ENCODE measurements around the gene RREB1. TPM values are rescaled to one million over a fixed set of nuclear protein-coding genes. Genes with fewer than 3 reads are reported as not detected.

The RREB1 gene
- total RNA-seq, 1 experiment from 2014 or later, result 30.7 TPM

DNA sequence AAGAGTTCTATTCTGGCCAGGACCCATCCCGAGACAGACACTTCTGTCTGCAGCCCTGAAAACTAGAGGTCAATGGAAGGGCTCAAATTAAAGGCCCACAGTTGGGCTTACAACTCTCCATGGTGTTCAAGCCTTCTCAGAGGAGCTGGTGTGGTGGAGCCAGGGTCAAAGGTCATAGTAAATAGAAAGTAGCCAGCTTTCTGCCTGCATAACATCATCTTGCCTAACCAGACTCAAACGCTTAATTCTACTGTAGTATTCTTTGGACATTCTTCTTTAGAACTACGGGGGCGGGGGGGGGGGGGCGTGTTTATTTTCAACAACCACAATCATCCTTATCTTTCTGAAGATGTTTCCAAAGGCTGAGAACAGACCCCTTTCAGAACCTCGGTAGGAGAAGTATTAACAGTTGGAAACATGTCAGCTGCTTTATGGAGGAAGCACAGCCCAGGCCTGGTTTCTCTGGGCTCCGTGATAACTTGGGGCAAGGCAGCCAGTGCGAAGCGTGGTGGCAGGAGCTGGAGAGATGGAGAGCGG, 1.5 kb upstream of the RREB1 start:
- Histone ChIP-seq H3K36me3 (ENCODE audit: control insufficient read depth, insufficient read depth, low read length) (no peaks in the 10 kb centered on the region; the same call in 1 of the 2 replicates), H3K27me3 (ENCODE audit: control insufficient read depth, insufficient read depth, low read length) (no peaks in the 10 kb centered on the region), H3K27ac (ENCODE audit: low read length) (peak overlapping the region; percentile 80), H3K4me1 (ENCODE audit: control insufficient read depth, insufficient read depth, low read length) (peaks cover 14% of the 10 kb centered on the region), H3K4me3 (ENCODE audit: low read depth in 2 of 2, low read length in 2 of 2) (peak overlapping the region; percentile 83 to 96), H3K9me3 (ENCODE audit: control insufficient read depth, insufficient read depth, low read depth, low read length) (no peaks in the 10 kb centered on the region)
- CTCF ChIA-PET, result interaction anchor here (0.7 kb wide), 1 partner anchor 19 kb away, joined by 5 read pairs; no protein-coding TSS in a partner anchor
- POLR2A ChIA-PET, result interaction anchor here (0.5 to 0.6 kb wide), 2 partner anchors 8 to 48 kb away, joined by 4 to 5 read pairs; no protein-coding TSS in a partner anchor
- DNase-seq (ENCODE audit: low read depth, low spot score) (no peak), ATAC-seq (no peak)
- no peak for TF ChIP-seq TCF7L2 (IDR thresholded peaks at IDR 0.05; ENCODE audit: low read depth, low read length)
- TF ChIP-seq, protein P1, sequence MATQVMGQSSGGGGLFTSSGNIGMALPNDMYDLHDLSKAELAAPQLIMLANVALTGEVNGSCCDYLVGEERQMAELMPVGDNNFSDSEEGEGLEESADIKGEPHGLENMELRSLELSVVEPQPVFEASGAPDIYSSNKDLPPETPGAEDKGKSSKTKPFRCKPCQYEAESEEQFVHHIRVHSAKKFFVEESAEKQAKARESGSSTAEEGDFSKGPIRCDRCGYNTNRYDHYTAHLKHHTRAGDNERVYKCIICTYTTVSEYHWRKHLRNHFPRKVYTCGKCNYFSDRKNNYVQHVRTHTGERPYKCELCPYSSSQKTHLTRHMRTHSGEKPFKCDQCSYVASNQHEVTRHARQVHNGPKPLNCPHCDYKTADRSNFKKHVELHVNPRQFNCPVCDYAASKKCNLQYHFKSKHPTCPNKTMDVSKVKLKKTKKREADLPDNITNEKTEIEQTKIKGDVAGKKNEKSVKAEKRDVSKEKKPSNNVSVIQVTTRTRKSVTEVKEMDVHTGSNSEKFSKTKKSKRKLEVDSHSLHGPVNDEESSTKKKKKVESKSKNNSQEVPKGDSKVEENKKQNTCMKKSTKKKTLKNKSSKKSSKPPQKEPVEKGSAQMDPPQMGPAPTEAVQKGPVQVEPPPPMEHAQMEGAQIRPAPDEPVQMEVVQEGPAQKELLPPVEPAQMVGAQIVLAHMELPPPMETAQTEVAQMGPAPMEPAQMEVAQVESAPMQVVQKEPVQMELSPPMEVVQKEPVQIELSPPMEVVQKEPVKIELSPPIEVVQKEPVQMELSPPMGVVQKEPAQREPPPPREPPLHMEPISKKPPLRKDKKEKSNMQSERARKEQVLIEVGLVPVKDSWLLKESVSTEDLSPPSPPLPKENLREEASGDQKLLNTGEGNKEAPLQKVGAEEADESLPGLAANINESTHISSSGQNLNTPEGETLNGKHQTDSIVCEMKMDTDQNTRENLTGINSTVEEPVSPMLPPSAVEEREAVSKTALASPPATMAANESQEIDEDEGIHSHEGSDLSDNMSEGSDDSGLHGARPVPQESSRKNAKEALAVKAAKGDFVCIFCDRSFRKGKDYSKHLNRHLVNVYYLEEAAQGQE (IDR thresholded peaks at IDR 0.05; ENCODE audit: insufficient read depth in 1 of 2, low read depth in 2 of 2, low read length in 1 of 2), result no peak
- TF ChIP-seq, protein P2, sequence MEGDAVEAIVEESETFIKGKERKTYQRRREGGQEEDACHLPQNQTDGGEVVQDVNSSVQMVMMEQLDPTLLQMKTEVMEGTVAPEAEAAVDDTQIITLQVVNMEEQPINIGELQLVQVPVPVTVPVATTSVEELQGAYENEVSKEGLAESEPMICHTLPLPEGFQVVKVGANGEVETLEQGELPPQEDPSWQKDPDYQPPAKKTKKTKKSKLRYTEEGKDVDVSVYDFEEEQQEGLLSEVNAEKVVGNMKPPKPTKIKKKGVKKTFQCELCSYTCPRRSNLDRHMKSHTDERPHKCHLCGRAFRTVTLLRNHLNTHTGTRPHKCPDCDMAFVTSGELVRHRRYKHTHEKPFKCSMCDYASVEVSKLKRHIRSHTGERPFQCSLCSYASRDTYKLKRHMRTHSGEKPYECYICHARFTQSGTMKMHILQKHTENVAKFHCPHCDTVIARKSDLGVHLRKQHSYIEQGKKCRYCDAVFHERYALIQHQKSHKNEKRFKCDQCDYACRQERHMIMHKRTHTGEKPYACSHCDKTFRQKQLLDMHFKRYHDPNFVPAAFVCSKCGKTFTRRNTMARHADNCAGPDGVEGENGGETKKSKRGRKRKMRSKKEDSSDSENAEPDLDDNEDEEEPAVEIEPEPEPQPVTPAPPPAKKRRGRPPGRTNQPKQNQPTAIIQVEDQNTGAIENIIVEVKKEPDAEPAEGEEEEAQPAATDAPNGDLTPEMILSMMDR (IDR thresholded peaks at IDR 0.05), result no peak
- TF ChIP-seq POLR2AphosphoS5 (IDR thresholded peaks at IDR 0.05; ENCODE audit: low read depth, low read length), result no peak
- intact Hi-C loops (cut with micrococcal nuclease; ENCODE audit: unreplicated experiment), result no loop called here
- BruUV-seq (replicated peaks), result no TSS peak
- in situ Hi-C loops (cut with HindIII; ENCODE audit: low pct_unique_long_range_greater_than_20kb, low sequenced_read_pairs), result no loop called here

DNA sequence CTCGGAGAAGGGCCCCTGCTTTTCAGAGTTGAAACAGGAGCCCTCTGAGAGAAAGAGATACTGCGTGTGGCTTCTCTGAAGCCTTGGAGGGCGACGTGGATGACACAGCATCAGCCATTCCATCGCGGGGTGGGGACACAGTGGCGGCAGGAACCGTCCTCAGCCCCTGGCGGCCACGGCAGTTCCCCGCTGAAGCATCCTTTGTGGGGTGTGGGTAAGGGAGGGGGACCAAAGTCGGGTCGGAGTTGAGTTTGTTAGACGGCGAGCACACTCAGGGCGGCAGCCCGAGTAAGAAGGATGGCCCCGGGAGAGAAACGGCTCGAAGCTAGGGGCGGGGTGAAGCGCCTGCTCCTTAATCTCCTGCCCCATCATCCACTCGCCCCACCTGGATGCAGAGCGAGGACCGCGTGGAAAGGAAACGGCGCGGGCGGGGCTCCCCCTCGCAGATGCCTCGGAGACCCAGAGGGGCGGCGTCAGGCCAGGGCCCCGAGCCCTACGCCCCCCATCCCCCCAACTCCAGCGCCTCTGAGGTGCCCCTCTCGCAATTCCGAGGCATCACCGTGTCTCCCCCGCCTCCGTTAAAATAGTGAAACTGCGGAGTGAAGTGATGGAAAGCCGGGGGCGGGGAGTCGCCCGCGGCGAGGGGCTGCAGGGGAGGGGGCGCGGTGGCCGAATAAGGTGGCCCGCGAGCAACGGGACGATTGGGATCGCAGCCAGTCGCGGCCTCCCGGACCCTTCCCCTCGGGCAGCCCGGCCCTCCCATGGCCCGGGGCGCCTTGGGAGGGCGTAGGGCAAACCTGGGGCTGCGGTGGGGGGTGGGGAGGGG, 796 bp upstream of the RREB1 start:
- peak overlapping the region; percentile 80 for H3K27ac ChIP-seq (ENCODE audit: low read length)
- BruUV-seq (replicated peaks), result no TSS peak
- in situ Hi-C loops (cut with HindIII; ENCODE audit: low pct_unique_long_range_greater_than_20kb, low sequenced_read_pairs) (no loop called here), intact Hi-C loops (cut with micrococcal nuclease; ENCODE audit: unreplicated experiment) (no loop called here)
- H3K27me3 ChIP-seq (ENCODE audit: control insufficient read depth, insufficient read depth, low read length), result no peaks in the 10 kb centered on the region
- no peak for TF ChIP-seq TCF7L2 (IDR thresholded peaks at IDR 0.05; ENCODE audit: low read depth, low read length)
- TF ChIP-seq, protein P2 (IDR thresholded peaks at IDR 0.05), result no peak; the same call in 1 of the 2 replicates
- TF ChIP-seq SIN3A (IDR thresholded peaks at IDR 0.05; ENCODE audit: borderline replicate concordance, insufficient read depth, low read depth, low read length), result no peak
- no peak for TF ChIP-seq POLR2AphosphoS5 (IDR thresholded peaks at IDR 0.05; ENCODE audit: low read depth, low read length)
- TF ChIP-seq, protein P1 (IDR thresholded peaks at IDR 0.05; ENCODE audit: insufficient read depth in 1 of 2, low read depth in 2 of 2, low read length in 1 of 2), result no peak
- H3K4me1 ChIP-seq (ENCODE audit: control insufficient read depth, insufficient read depth, low read length), result peaks cover 21% of the 10 kb centered on the region
- peak; percentile 63 for ATAC-seq
- peak overlapping the region; percentile 83 to 96 for H3K4me3 ChIP-seq (ENCODE audit: low read depth in 2 of 2, low read length in 2 of 2)
- ChIA-PET POLR2A (no interaction called here), CTCF (interaction anchor here (0.7 kb wide), 2 partner anchors 19 to 196 kb away, joined by 3 to 5 read pairs; no protein-coding TSS in a partner anchor)
- H3K36me3 ChIP-seq (ENCODE audit: control insufficient read depth, insufficient read depth, low read length), result no peaks in the 10 kb centered on the region; the same call in 1 of the 2 replicates
- DNase-seq (ENCODE audit: low read depth, low spot score), result no peak
- no peaks in the 10 kb centered on the region for H3K9me3 ChIP-seq (ENCODE audit: control insufficient read depth, insufficient read depth, low read depth, low read length)
